A549 (cell line): ENCODE measurements around the gene MAVS. TPM values are rescaled to one million over a fixed set of nuclear protein-coding genes. Genes with fewer than 3 reads are reported as not detected.
A peak's percentile ranks its signal among the peaks of the same experiment; 100 is the strongest.
"Not testable (repeated sequence)": the region's sequence is repeated elsewhere in the genome, so short reads cannot be mapped to it uniquely, and the experiment has no call there.

ENCODE experiments used
- ATAC-seq, 2 experiments: fragments of 200-7000 bp in 1 of 2; fragments of >200 bp in 1 of 2; cut with Nextera tagmentation in 1 of 2; cut with Tn5 transposase in 1 of 2; 3 replicates each; pipeline versions ENCODE4 v1.8.0 to v1.9.1; 2018 to 2020; ENCODE audit warnings: mild to moderate bottlenecking in 1 of 2, moderate library complexity in 1 of 2
- CTCF ChIA-PET: fragments of 300-600 bp; sonication (Branson Sonifier 250); formaldehyde crosslinking; extraction: SDS; loops from one replicate; lab custom pipeline; 2021; ENCODE audit warnings: antibody characterized with exemption, inconsistent platforms; lab: Yijun Ruan, JAX
- POLR2A ChIA-PET: fragments of 350-600 bp; formaldehyde crosslinking; extraction: SDS; loops from one replicate; lab custom pipeline; 2021; ENCODE audit warnings: antibody characterized with exemption, inconsistent platforms; lab: Yijun Ruan, JAX
- DNase-seq, 2 experiments: peaks; one replicate each; pipeline versions ENCODE4 v3.0.0 to v3.0.0-alpha.2; 2011 to 2016; ENCODE audit warnings: low read depth in 1 of 2, low spot score in 1 of 2
- FAIRE-seq: peaks from 2 replicates; lab custom pipeline; 2011; peaks lifted over from hg19 to GRCh38; lab: Jason Lieb, UNC
- H3K27ac ChIP-seq, 2 experiments: fragments of >200 bp; sonication (Bioruptor Twin); formaldehyde crosslinking; 3 replicates each; pipeline ENCODE4 v1.5.1; 2016 to 2017
- H3K4me1 ChIP-seq: fragments of >200 bp; sonication (Bioruptor Twin); formaldehyde crosslinking; 3 replicates; pipeline ENCODE4 v1.6.1; 2016
- H3K4me2 ChIP-seq: fragments of >200 bp; sonication (Bioruptor Twin); formaldehyde crosslinking; 3 replicates; pipeline ENCODE4 v1.6.1; 2016
- H3K4me3 ChIP-seq: fragments of >200 bp; sonication (Bioruptor Twin); formaldehyde crosslinking; 3 replicates; pipeline ENCODE4 v1.5.1; 2016
- H3K9me3 ChIP-seq: fragments of >200 bp; sonication (Bioruptor Twin); formaldehyde crosslinking; 3 replicates; pipeline ENCODE4 v1.6.1; 2016
- CBX2 ChIP-seq: fragments of 200-600 bp; sonication (generic); IDR thresholded peaks from 2 replicates; pipeline ENCODE4 v1.6.1; 2016; ENCODE audit warnings: low read depth, mild to moderate bottlenecking, borderline replicate concordance
- CBX8 ChIP-seq: fragments of 200-600 bp; sonication (generic); IDR thresholded peaks from 2 replicates; pipeline ENCODE4 v1.6.1; 2016
- CHD2 ChIP-seq: fragments of 150-350 bp; IDR thresholded peaks from 2 replicates; pipeline ENCODE4 v1.6.1; 2014; ENCODE audit warnings: low read length; ENCODE audit not compliant: partially characterized antibody
- E2F6 ChIP-seq: IDR thresholded peaks from 2 replicates; pipeline ENCODE4 v1.6.1; 2012; ENCODE audit warnings: low read depth, borderline replicate concordance
- EHMT2 ChIP-seq: fragments of 200-600 bp; sonication (generic); IDR thresholded peaks from 2 replicates; pipeline ENCODE4 v1.6.1; 2016; ENCODE audit warnings: antibody characterized with exemption, low read depth, mild to moderate bottlenecking, moderate library complexity
- ESRRA ChIP-seq: fragments of 150-350 bp; IDR thresholded peaks from 2 replicates; pipeline ENCODE4 v1.6.1; 2014; ENCODE audit warnings: mild to moderate bottlenecking, low read length, borderline replicate concordance
- FOSB ChIP-seq: fragments of 250-450 bp; sonication (Bioruptor Pico); IDR thresholded peaks from 2 replicates; pipeline ENCODE4 v1.5.0; 2020; ENCODE audit warnings: mild to moderate bottlenecking, moderate library complexity
- FOSL2 ChIP-seq, 2 experiments: fragments of 450-650 bp in 1 of 2; fragments of >200 bp in 1 of 2; sonication (Bioruptor Twin) in 1 of 2; formaldehyde crosslinking; IDR thresholded peaks; 2 replicates each; pipeline versions ENCODE4 v1.5.0 to v1.6.1; 2016 to 2020; ENCODE audit warnings: mild to moderate bottlenecking in 1 of 2, moderate library complexity in 1 of 2
- FOXS1 ChIP-seq: fragments of 250-450 bp; sonication (Bioruptor Pico); IDR thresholded peaks from 2 replicates; pipeline ENCODE4 v1.5.0; 2020; ENCODE audit warnings: mild to moderate bottlenecking, moderate library complexity
- HDAC2 ChIP-seq: fragments of 200-600 bp; sonication (generic); IDR thresholded peaks from 2 replicates; pipeline ENCODE4 v1.6.1; 2016
- JUN ChIP-seq, 2 experiments: fragments of >200 bp; sonication (Bioruptor Twin); formaldehyde crosslinking; IDR thresholded peaks; 2 replicates in 1 of 2; 3 replicates in 1 of 2; pipeline ENCODE4 v1.6.1; 2016 to 2017
- MAFK ChIP-seq: fragments of 450-650 bp; IDR thresholded peaks from 2 replicates; pipeline ENCODE4 v1.6.1; 2014; ENCODE audit not compliant: partially characterized antibody
- NFE2L2 ChIP-seq: fragments of 150-350 bp; conservative IDR thresholded peaks from 2 replicates; pipeline ENCODE4 v1.6.1; 2014; ENCODE audit warnings: low read length
- NPAS2 ChIP-seq: fragments of 250-450 bp; sonication (Bioruptor Pico); IDR thresholded peaks from 2 replicates; pipeline ENCODE4 v1.8.0; 2022; ENCODE audit warnings: mild to moderate bottlenecking, moderate library complexity, borderline replicate concordance
- NR3C1 ChIP-seq: fragments of >200 bp; sonication (Bioruptor Twin); formaldehyde crosslinking; IDR thresholded peaks from 3 replicates; pipeline ENCODE4 v1.6.1; 2017
- PHF8 ChIP-seq: fragments of 200-600 bp; sonication (generic); IDR thresholded peaks from 2 replicates; pipeline ENCODE4 v1.6.1; 2016; ENCODE audit warnings: low read depth, mild to moderate bottlenecking, antibody characterized with exemption, moderate library complexity, borderline replicate concordance
- POLR2AphosphoS2 ChIP-seq: conservative IDR thresholded peaks from 2 replicates; pipeline ENCODE4 v1.6.1; 2012; ENCODE audit warnings: low read length, improper control_type of control experiment, inconsistent platforms
- RAD21 ChIP-seq, 2 experiments: fragments of >200 bp in 1 of 2; sonication (Bioruptor Twin) in 1 of 2; formaldehyde crosslinking in 1 of 2; IDR thresholded peaks in 1 of 2; conservative IDR thresholded peaks in 1 of 2; 2 replicates in 1 of 2; 3 replicates in 1 of 2; pipeline ENCODE4 v1.6.1; 2012 to 2018; ENCODE audit warnings: inconsistent platforms in 1 of 2
- RARB ChIP-seq: fragments of 250-450 bp; sonication (Bioruptor Pico); IDR thresholded peaks from 2 replicates; pipeline ENCODE4 v1.8.0; 2021; ENCODE audit warnings: mild to moderate bottlenecking, moderate library complexity
- RCOR1 ChIP-seq: fragments of 150-350 bp; IDR thresholded peaks from 2 replicates; pipeline ENCODE4 v1.6.1; 2014; ENCODE audit warnings: antibody characterized with exemption, low read length, low read depth
- REST ChIP-seq: fragments of 200-600 bp; sonication (generic); IDR thresholded peaks from 2 replicates; pipeline ENCODE4 v1.6.1; 2016; ENCODE audit warnings: antibody characterized with exemption, mild to moderate bottlenecking, moderate library complexity
- SMC3 ChIP-seq: fragments of >200 bp; sonication (Bioruptor Twin); formaldehyde crosslinking; IDR thresholded peaks from 3 replicates; pipeline ENCODE4 v1.6.1; 2018; ENCODE audit warnings: inconsistent platforms
- TP53 ChIP-seq: fragments of 250-450 bp; sonication (Bioruptor Pico); IDR thresholded peaks from 2 replicates; pipeline ENCODE4 v1.5.0; 2021; ENCODE audit warnings: mild to moderate bottlenecking, moderate library complexity
- WGBS: methylation state at CpG from one replicate; pipeline ENCODE4 v1.1.6; 2017; ENCODE audit errors: missing lambda C conversion rate; 5-methylcytosine and 5-hydroxymethylcytosine counted together
- polyA plus RNA-seq, 4 experiments: library from polyadenylated mRNA; depleted of rRNA in 3 of 4; stranded (reverse); fragments of >200 nt; fragmentation: RNase III in 1 of 4; extraction: RNeasy Plus Mini Kit Qiagen cat#74134 plus additional on column Dnase treatment in 1 of 4; gene quantifications; 2 replicates in 3 of 4; 3 replicates in 1 of 4; pipeline ENCODE4 v1.2.3, GENCODE V29; 2011 to 2017

Gene MAVS
- polyA plus RNA-seq, 2 of the 4 experiments (the other 2 are of a cell fraction) = 18.9 to 31.0 TPM

GRCh38 chr20:3843490-3843889, 3.1 kb upstream of the MAVS start:
- POLR2A ChIA-PET = interaction anchor here (0.5 to 2.0 kb wide), 2 partner anchors 12 to 23 kb away, joined by 3 to 5 read pairs; partner anchors contain the start of gene AP5S1
- ATAC-seq = peak; percentile 5 to 31; a peak in 1 of 6 replicates
- no peak for FAIRE-seq
- TF ChIP-seq MAFK (peak; percentile 96), EHMT2 (no peak), NFE2L2 (peak; percentile 70; the same call in 1 of the 2 replicates), FOXS1 (CRISPR knock-in tag) (no peak), FOSL2 (IDR thresholded peaks at IDR 0.05) (0 out of 2 replicates have a peak, but pooled peaks have one; percentile 21), FOSL2 (CRISPR knock-in tag; IDR thresholded peaks at IDR 0.05) (peak; percentile 84), CBX8 (no peak)
- TF ChIP-seq, all 56 proteins: peak for 3
- Histone ChIP-seq H3K4me3 (no peak overlapping the region), H3K4me1 (peaks cover 28% of the 10 kb centered on the region), H3K4me2 (peak overlapping the region; percentile 56), H3K27ac (peak overlapping the region; percentile 47 to 74; a peak in 5 of 6 replicates), H3K9me3 (no peaks in the 10 kb centered on the region)
- 4% methylated on average over 5 of the region's 5 CpGs for WGBS
- peak; percentile 71 to 87 for DNase-seq
- CTCF ChIA-PET = interaction anchor here (0.7 to 4.7 kb wide), 8 partner anchors 11 to 167 kb away, joined by 3 to 41 read pairs (median 4); partner anchors contain the start of gene AP5S1

GRCh38 chr20:3843990-3844619, 2.5 kb upstream of the MAVS start:
- H3K9me3 ChIP-seq, ATAC-seq, DNase-seq, FAIRE-seq, H3K4me3 ChIP-seq: not testable (repeated sequence)
- POLR2A ChIA-PET = interaction anchor here (2.0 kb wide), 1 partner anchor 24 kb away, joined by 5 read pairs; the partner anchor contains the start of gene AP5S1
- Histone ChIP-seq H3K27ac (peak overlapping the region; percentile 47 to 74; a peak in 5 of 6 replicates), H3K4me1 (peaks cover 28% of the 10 kb centered on the region), H3K4me2 (peak overlapping the region; percentile 56; the same call in 2 of the 3 replicates)
- WGBS = 94% methylated on average over 9 of the region's 9 CpGs
- CTCF ChIA-PET = interaction anchor here (0.7 to 4.7 kb wide), 8 partner anchors 10 to 168 kb away, joined by 3 to 41 read pairs (median 4); partner anchors contain the start of gene AP5S1

GRCh38 chr20:3846378-3846739, 275 bp upstream of the MAVS start:
- WGBS = under 1% methylated on average over 18 of the region's 22 CpGs
- no peak for TF ChIP-seq FOSB (CRISPR knock-in tag)
- TF ChIP-seq JUN (IDR thresholded peaks at IDR 0.05) = peak in 1 of 2 experiments; percentile 50; a peak in 1 of 5 replicates
- TF ChIP-seq HDAC2 = peak; percentile 34; the same call in 1 of the 2 replicates
- TF ChIP-seq PHF8 = peak; percentile 63
- 0 out of 2 replicates have a peak, but pooled peaks have one; percentile 11 for TF ChIP-seq E2F6
- DNase-seq (no peak), ATAC-seq (no peak), FAIRE-seq (no peak)
- Histone ChIP-seq H3K4me1 (peaks cover 28% of the 10 kb centered on the region), H3K4me2 (peak overlapping the region; percentile 94), H3K27ac (peak overlapping the region; percentile 86 to 92), H3K9me3 (no peaks in the 10 kb centered on the region), H3K4me3 (peak overlapping the region; percentile 70)
- ChIA-PET CTCF (interaction anchor here (0.6 to 4.7 kb wide), 2 partner anchors 8 to 57 kb away, joined by 3 to 41 read pairs; no protein-coding TSS in a partner anchor), POLR2A (no interaction called here)

GRCh38 chr20:3847429-3847940, 851 bp downstream of the MAVS start:
- H3K4me1 ChIP-seq = peaks cover 28% of the 10 kb centered on the region
- peak overlapping the region; percentile 94 for H3K4me2 ChIP-seq
- peak; percentile 2 to 12; a peak in 3 of 6 replicates for ATAC-seq
- no peak for FAIRE-seq
- H3K9me3 ChIP-seq = no peaks in the 10 kb centered on the region
- ChIA-PET POLR2A (no interaction called here), CTCF (interaction anchor here (0.7 to 1.9 kb wide), 3 partner anchors 15 to 29 kb away, joined by 3 to 9 read pairs (median 3); partner anchors contain the start of gene AP5S1)
- WGBS = 30% methylated on average over 7 of the region's 8 CpGs
- peak overlapping the region; percentile 70 for H3K4me3 ChIP-seq
- peak overlapping the region; percentile 86 to 92 for H3K27ac ChIP-seq
- no peak for DNase-seq
- TF ChIP-seq CBX2 (no peak), RCOR1 (no peak), ESRRA (no peak), POLR2AphosphoS2 (no peak), TP53 (no peak), EHMT2 (no peak), CHD2 (no peak), NR3C1 (no peak), SMC3 (no peak), RARB (no peak), REST (no peak), NPAS2 (CRISPR knock-in tag) (no peak), RAD21 (conservative IDR thresholded peaks at IDR 0.05 in 1 of 2, IDR thresholded peaks at IDR 0.05 in 1 of 2) (no peak)
